Measurements from ENCODE around the gene PRR32. TPM values are rescaled to one million over a fixed set of nuclear protein-coding genes. Genes with fewer than 3 reads are reported as not detected.
"Not testable (repeated sequence)": the region's sequence is repeated elsewhere in the genome, so short reads cannot be mapped to it uniquely, and the experiment has no call there.

PRR32 gene
- not detected for total RNA-seq

GRCh38 chrX:126819429-126819828 is at the start of gene PRR32:
PRR32 (plus strand) TSS chrX:126819729; CDS start chrX:126819844, 115 bp downstream.
- no peak for ATAC-seq (ENCODE audit: low FRiP score)
- DNase-seq (ENCODE audit: low spot score) = no peak
- TF ChIP-seq CTCF (IDR thresholded peaks at IDR 0.05) = no peak

GRCh38 chrX:126770179-126770578 is 49.4 kb upstream of the PRR32 start:
- DNase-seq (ENCODE audit: low spot score) (no peak), ATAC-seq (ENCODE audit: low FRiP score) (no peak)
- no peak for TF ChIP-seq CTCF (IDR thresholded peaks at IDR 0.05)

GRCh38 chrX:126785539-126785938 is 34.0 kb upstream of the PRR32 start:
- ATAC-seq (ENCODE audit: low FRiP score) = no peak
- DNase-seq (ENCODE audit: low spot score) = no peak
- no peak for TF ChIP-seq CTCF (IDR thresholded peaks at IDR 0.05)

- no peak for TF ChIP-seq CTCF (IDR thresholded peaks at IDR 0.05)
- no peak for ATAC-seq (ENCODE audit: low FRiP score)
- no peak for DNase-seq (ENCODE audit: low spot score)
Measured at GRCh38 chrX:126799059-126799458, 20.5 kb upstream of the PRR32 start.

GRCh38 chrX:126806784-126807183 is 12.7 kb upstream of the PRR32 start:
- not testable (repeated sequence) for ATAC-seq (ENCODE audit: low FRiP score); DNase-seq (ENCODE audit: low spot score)

GRCh38 chrX:126815806-126816205 is 3.7 kb upstream of the PRR32 start:
- no peak for ATAC-seq (ENCODE audit: low FRiP score)
- DNase-seq (ENCODE audit: low spot score) = no peak
- TF ChIP-seq CTCF (IDR thresholded peaks at IDR 0.05) = no peak

GRCh38 chrX:126820700-126821420 is 1.3 kb downstream of the PRR32 start:
- ATAC-seq (ENCODE audit: low FRiP score) (no peak), DNase-seq (ENCODE audit: low spot score) (no peak)
- no peak for TF ChIP-seq CTCF (IDR thresholded peaks at IDR 0.05)

Measured in omental fat pad (tissue), 4 donors.